ENCODE measurements around the gene COL23A1. TPM values are rescaled to one million over a fixed set of nuclear protein-coding genes. Genes with fewer than 3 reads are reported as not detected.
A peak's percentile ranks its signal among the peaks of the same experiment; 100 is the strongest.
"Not testable (repeated sequence)": the region's sequence is repeated elsewhere in the genome, so short reads cannot be mapped to it uniquely, and the experiment has no call there.

Gene COL23A1
- total RNA-seq, 1 donor from 2014 or later, result 2.0 TPM

- H3K4me1 ChIP-seq, result no peaks in the 10 kb centered on the region
- no peak overlapping the region for H3K4me3 ChIP-seq
- no peak overlapping the region for H3K27ac ChIP-seq
- TF ChIP-seq CTCF (IDR thresholded peaks at IDR 0.05), result no peak
- no peak for DNase-seq
- no peak for ATAC-seq
- intact Hi-C loops (cut with DNase I), result no loop called here
- no peaks in the 10 kb centered on the region for H3K36me3 ChIP-seq
- no peaks in the 10 kb centered on the region for H3K9me3 ChIP-seq
- H3K27me3 ChIP-seq, result no peaks in the 10 kb centered on the region
Observed at GRCh38 chr5:178488696-178489095, 101.5 kb downstream of the COL23A1 start.

- Histone ChIP-seq H3K4me1 (no peaks in the 10 kb centered on the region), H3K36me3 (no peaks in the 10 kb centered on the region), H3K4me3 (no peak overlapping the region), H3K9me3 (no peaks in the 10 kb centered on the region), H3K27ac (no peak overlapping the region), H3K27me3 (no peaks in the 10 kb centered on the region)
- ATAC-seq (no peak), DNase-seq (no peak)
- TF ChIP-seq CTCF (IDR thresholded peaks at IDR 0.05), result no peak
- intact Hi-C loops (cut with DNase I), result no loop called here
Observed at GRCh38 chr5:178487911-178488600, 102.1 kb downstream of the COL23A1 start.

- H3K36me3 ChIP-seq; H3K4me1 ChIP-seq; H3K9me3 ChIP-seq; ATAC-seq; H3K27me3 ChIP-seq; H3K27ac ChIP-seq; DNase-seq; intact Hi-C loops (cut with DNase I); H3K4me3 ChIP-seq: not testable (repeated sequence)
Observed at GRCh38 chr5:178486878-178487512, 103.2 kb downstream of the COL23A1 start.

GRCh38 chr5:178486239-178486641 lies 104.0 kb downstream of the COL23A1 start:
- intact Hi-C loops (cut with DNase I), result no loop called here
- Histone ChIP-seq H3K27ac (no peak overlapping the region), H3K4me3 (no peak overlapping the region), H3K9me3 (no peaks in the 10 kb centered on the region), H3K4me1 (no peaks in the 10 kb centered on the region), H3K36me3 (no peaks in the 10 kb centered on the region), H3K27me3 (no peaks in the 10 kb centered on the region)
- TF ChIP-seq CTCF (IDR thresholded peaks at IDR 0.05), result no peak
- DNase-seq (no peak), ATAC-seq (no peak)

- H3K9me3 ChIP-seq, result no peaks in the 10 kb centered on the region
- no peaks in the 10 kb centered on the region for H3K27me3 ChIP-seq
- H3K27ac ChIP-seq, result no peak overlapping the region
- no peak for DNase-seq
- intact Hi-C loops (cut with DNase I), result no loop called here
- ATAC-seq, result peak; percentile 86
- no peak overlapping the region for H3K4me3 ChIP-seq
- no peaks in the 10 kb centered on the region for H3K4me1 ChIP-seq
- TF ChIP-seq CTCF (IDR thresholded peaks at IDR 0.05), result no peak
- H3K36me3 ChIP-seq, result no peaks in the 10 kb centered on the region
Observed at GRCh38 chr5:178483620-178484019, 106.6 kb downstream of the COL23A1 start.

GRCh38 chr5:178479261-178479660 lies 110.9 kb downstream of the COL23A1 start:
- H3K9me3 ChIP-seq, result no peaks in the 10 kb centered on the region
- H3K27me3 ChIP-seq, result no peaks in the 10 kb centered on the region
- intact Hi-C loops (cut with DNase I), result no loop called here
- DNase-seq (no peak), ATAC-seq (no peak)
- no peaks in the 10 kb centered on the region for H3K36me3 ChIP-seq
- H3K4me3 ChIP-seq, result no peak overlapping the region
- peaks cover 4% of the 10 kb centered on the region for H3K4me1 ChIP-seq
- H3K27ac ChIP-seq, result no peak overlapping the region
- no peak for TF ChIP-seq CTCF (IDR thresholded peaks at IDR 0.05)
